Choroid plexus epithelial cell (primary cell): ENCODE data around the gene NTRK1.

Experiments
- DNase-seq: peaks from one replicate; pipeline ENCODE4 v3.0.0-alpha.2; 2010; ENCODE audit warnings: low read depth
- H3K4me3 ChIP-seq: 2 replicates; pipeline ENCODE4 v1.5.1; 2011; ENCODE audit warnings: low read depth, mild to moderate bottlenecking, control low read depth, low read length, moderate library complexity
- TF ChIP-seq, protein P1 (sequence below): conservative IDR thresholded peaks from 2 replicates; pipeline ENCODE4 v1.5.1; 2011; ENCODE audit warnings: low read depth, mild to moderate bottlenecking, control low read depth, inconsistent platforms, low read length, moderate library complexity

Gene NTRK1

DNA sequence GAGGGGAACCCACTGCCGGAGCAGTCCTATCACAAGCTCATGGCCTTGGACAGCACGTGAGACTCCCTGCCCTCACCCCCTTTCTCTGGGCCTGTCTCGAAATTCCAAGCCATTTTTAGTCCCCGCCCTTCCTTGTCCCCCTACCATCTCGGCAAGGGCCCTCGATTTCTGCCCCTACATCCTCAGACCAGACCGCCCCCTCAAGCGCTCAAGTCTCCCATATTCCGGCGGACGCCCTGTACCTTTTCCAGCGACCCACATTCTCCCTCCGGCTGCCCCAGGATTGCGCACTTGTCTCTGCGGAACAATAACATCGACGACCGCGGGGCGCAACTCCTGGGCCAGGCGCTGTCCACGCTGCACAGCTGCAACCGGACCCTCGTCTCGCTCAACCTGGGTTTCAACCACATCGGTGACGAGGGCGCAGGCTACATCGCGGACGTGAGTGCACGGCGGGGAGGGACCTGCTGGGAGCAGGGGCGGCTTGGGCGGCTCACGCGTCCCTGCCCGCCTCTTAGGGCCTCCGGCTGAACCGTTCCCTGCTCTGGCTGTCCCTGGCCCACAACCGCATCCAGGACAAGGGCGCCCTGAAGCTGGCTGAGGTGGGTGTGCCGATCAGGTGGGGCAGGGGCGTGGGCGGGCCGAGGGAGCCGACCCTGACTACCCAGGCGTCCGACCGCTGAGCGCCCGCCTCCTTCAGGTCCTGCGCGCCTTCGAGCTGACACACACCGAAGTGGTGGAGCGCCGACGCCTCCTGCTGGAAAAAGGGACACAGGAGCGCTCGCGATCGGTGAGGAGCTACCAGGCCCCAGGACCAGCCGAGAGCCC lies 66.8 kb downstream of the NTRK1 start:
- H3K4me3 ChIP-seq, result peak overlapping the region; percentile 45

DNA sequence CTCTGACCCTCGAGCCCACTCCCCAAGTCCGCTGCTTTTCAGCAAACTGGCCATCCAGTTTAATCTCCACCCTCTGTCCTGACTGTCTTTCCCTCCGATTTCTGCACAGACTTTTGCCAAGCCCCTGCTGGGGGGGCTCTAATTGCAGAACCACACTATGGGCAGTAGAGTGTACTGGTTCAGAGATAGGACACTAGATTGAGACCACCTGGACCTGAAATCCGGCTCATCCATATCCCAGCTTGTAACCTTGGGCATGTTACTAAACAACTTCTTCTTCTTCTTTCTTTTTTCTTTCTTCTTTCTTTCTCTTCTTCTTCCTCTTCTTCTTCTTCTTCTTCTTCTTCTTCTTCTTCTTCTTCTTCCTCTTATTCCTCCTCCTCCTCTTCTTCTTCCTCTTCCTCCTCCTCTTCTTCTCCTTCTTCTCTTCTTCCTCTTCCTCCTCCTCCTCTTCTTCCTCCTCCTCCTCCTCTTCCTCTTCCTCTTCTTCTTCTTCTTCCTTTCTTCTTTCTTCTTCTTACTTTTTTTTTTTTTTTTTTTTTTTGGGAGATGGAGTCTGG lies 67.5 kb downstream of the NTRK1 start:
- H3K4me3 ChIP-seq, result no peak overlapping the region
- TF ChIP-seq, protein P1, sequence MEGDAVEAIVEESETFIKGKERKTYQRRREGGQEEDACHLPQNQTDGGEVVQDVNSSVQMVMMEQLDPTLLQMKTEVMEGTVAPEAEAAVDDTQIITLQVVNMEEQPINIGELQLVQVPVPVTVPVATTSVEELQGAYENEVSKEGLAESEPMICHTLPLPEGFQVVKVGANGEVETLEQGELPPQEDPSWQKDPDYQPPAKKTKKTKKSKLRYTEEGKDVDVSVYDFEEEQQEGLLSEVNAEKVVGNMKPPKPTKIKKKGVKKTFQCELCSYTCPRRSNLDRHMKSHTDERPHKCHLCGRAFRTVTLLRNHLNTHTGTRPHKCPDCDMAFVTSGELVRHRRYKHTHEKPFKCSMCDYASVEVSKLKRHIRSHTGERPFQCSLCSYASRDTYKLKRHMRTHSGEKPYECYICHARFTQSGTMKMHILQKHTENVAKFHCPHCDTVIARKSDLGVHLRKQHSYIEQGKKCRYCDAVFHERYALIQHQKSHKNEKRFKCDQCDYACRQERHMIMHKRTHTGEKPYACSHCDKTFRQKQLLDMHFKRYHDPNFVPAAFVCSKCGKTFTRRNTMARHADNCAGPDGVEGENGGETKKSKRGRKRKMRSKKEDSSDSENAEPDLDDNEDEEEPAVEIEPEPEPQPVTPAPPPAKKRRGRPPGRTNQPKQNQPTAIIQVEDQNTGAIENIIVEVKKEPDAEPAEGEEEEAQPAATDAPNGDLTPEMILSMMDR, result no peak
- DNase-seq, result no peak

More for the DNA sequence above, 66.8 kb downstream of the NTRK1 start:
- DNase-seq, result peak; percentile 79
- TF ChIP-seq, protein P1, result peak; percentile 80

DNA sequence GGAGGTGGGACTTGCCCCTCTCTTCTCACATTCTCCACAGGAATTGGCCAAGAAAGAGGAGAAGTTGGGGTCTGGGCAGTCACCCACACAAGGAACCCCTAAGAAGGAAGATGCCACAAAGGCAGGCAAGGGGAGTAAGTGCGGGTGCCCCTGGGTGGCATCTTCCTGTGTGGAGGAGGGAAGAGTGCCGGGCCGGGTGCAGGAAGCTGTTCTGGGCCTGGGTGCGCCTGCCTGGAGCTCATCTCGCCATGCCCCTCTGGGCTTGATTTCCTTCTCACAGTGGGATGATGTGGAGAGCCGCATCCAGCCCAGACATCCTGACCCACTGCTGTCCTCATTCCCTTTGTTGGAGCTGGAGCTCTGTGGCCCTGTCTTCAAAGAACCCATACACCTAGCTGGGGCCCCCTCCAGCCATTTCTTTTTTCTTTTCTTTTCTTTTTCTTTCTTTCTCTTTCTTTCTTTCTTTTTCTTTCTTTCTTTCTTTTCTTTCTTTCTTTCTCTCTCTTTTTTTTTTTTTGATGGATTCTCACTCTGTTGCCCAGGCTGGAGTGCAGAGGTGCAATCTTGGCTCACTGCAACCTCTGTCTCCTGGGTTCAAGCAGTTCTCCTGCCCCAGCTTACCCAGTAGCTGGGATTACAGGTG lies 69.1 kb downstream of the NTRK1 start:
- DNase-seq, result no peak
- H3K4me3 ChIP-seq, result no peak overlapping the region
- TF ChIP-seq, protein P1, result no peak

DNA sequence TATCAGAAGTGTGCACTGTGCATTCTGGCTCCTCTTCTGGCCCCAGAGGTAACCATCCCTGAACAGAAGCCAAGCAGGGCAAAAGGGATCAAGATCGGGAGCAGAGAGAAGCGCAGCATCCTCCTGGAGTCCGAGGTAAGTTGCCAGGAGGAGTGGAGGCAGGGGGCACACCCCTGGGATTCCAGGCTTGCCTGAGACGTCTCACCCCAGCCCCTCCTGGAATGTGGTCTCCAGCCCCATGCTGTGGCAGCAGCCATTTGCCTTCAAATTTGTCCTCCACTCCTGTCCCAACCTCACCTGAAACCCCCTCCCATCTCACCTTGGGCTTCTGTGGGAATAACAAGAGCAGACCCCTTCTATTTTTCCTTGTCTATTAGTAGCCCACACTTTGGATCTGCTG lies 69.8 kb downstream of the NTRK1 start:
- no peak overlapping the region for H3K4me3 ChIP-seq
- TF ChIP-seq, protein P1, result no peak
- DNase-seq, result no peak
